ENCODE measurements around the gene ACKR2.

- TF ChIP-seq CTCF (IDR thresholded peaks at IDR 0.05) (peak in 5 of 6 experiments; percentile 43 to 66 (median 50)), POLR2A (IDR thresholded peaks at IDR 0.05) (no peak)
These were observed 21.4 kb downstream of the ACKR2 start for GRCh38 chr3:42830437-42831320.
